Adipocyte (in vitro differentiated cells): ENCODE measurements around the gene ABCD1.

Experiments
- DNase-seq: peaks from one replicate; pipeline ENCODE4 v3.0.0-alpha.2; 2015; ENCODE audit warnings: low read depth
- H3K27me3 ChIP-seq: replicated peaks from 2 replicates; pipeline ENCODE4 v1.7.0; 2013; ENCODE audit warnings: mild to moderate bottlenecking, low read length, moderate library complexity; ENCODE audit not compliant: control insufficient read depth, insufficient read depth
- H3K36me3 ChIP-seq: 2 replicates; pipeline ENCODE4 v1.7.0; 2013; ENCODE audit warnings: low read length, mild to moderate bottlenecking, moderate library complexity; ENCODE audit not compliant: control insufficient read depth, insufficient read depth, severe bottlenecking
- H3K4me1 ChIP-seq: 2 replicates; pipeline ENCODE4 v1.7.0; 2013; ENCODE audit warnings: mild to moderate bottlenecking, low read length, moderate library complexity; ENCODE audit not compliant: control insufficient read depth, insufficient read depth
- H3K4me3 ChIP-seq: 2 replicates; pipeline ENCODE4 v1.7.0; 2013; ENCODE audit warnings: mild to moderate bottlenecking, low read length, moderate library complexity
- H3K9ac ChIP-seq: 2 replicates; pipeline ENCODE4 v1.7.0; 2013; ENCODE audit warnings: mild to moderate bottlenecking, low read length, moderate library complexity
- H3K9me3 ChIP-seq: 2 replicates; pipeline ENCODE4 v1.7.0; 2013; ENCODE audit warnings: mild to moderate bottlenecking, low read length, moderate library complexity; ENCODE audit not compliant: control insufficient read depth

The ABCD1 gene

GRCh38 chrX:153793291-153793690 is 68.6 kb downstream of the ABCD1 start:
- peak overlapping the region; percentile 92 for H3K9ac ChIP-seq

More at GRCh38 chrX:153793291-153793690, 68.6 kb downstream of the ABCD1 start:
- peaks cover 16% of the 10 kb centered on the region for H3K36me3 ChIP-seq
- peak; percentile 30 for DNase-seq
- no peaks in the 10 kb centered on the region for H3K27me3 ChIP-seq
- H3K4me1 ChIP-seq = peaks cover 18% of the 10 kb centered on the region
- peak overlapping the region; percentile 87 for H3K4me3 ChIP-seq
- H3K9me3 ChIP-seq = peaks cover 5% of the 10 kb centered on the region
